HepG2 (cell line): ENCODE data around the gene TTLL13.

ENCODE experiments used
- BRCA1 ChIP-seq: sonication (generic); formaldehyde crosslinking; IDR thresholded peaks from 2 replicates; pipeline ENCODE4 v1.4.0; 2020; ENCODE audit warnings: missing genetic modification reagents
- POLR2AphosphoS5 ChIP-seq: IDR thresholded peaks from 2 replicates; pipeline ENCODE4 v1.6.1; 2012; ENCODE audit warnings: low read depth, low read length
- SNAPC2 ChIP-seq: sonication (generic); formaldehyde crosslinking; IDR thresholded peaks from 2 replicates; pipeline ENCODE4 v1.8.1; 2022; ENCODE audit warnings: mild to moderate bottlenecking, missing genetic modification reagents
- SRSF4 ChIP-seq: fragments of 200-400 bp; formaldehyde crosslinking; IDR thresholded peaks from one replicate; pipeline ENCODE4 v1.6.1; 2018; ENCODE audit warnings: mild to moderate bottlenecking, low read depth, low read length, moderate library complexity; ENCODE audit not compliant: poor library complexity, severe bottlenecking
- TF ChIP-seq, protein P1 (sequence below), 2 experiments: sonication (generic) in 1 of 2; formaldehyde crosslinking in 1 of 2; IDR thresholded peaks; 2 replicates each; pipeline versions ENCODE4 v1.4.0 to v1.6.1; 2018 to 2020; ENCODE audit warnings: missing genetic modification reagents in 2 of 2, borderline replicate concordance in 1 of 2, low read depth in 1 of 2, mild to moderate bottlenecking in 1 of 2, missing biosample characterization in 1 of 2

- TF ChIP-seq SNAPC2: no peak
- TF ChIP-seq BRCA1: no peak
- TF ChIP-seq SRSF4: no peak
- TF ChIP-seq, protein P1, sequence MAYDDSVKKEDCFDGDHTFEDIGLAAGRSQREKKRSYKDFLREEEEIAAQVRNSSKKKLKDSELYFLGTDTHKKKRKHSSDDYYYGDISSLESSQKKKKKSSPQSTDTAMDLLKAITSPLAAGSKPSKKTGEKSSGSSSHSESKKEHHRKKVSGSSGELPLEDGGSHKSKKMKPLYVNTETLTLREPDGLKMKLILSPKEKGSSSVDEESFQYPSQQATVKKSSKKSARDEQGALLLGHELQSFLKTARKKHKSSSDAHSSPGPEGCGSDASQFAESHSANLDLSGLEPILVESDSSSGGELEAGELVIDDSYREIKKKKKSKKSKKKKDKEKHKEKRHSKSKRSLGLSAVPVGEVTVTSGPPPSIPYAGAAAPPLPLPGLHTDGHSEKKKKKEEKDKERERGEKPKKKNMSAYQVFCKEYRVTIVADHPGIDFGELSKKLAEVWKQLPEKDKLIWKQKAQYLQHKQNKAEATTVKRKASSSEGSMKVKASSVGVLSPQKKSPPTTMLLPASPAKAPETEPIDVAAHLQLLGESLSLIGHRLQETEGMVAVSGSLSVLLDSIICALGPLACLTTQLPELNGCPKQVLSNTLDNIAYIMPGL (CRISPR knock-in tag; IDR thresholded peaks at IDR 0.05; ENCODE audit: borderline replicate concordance in 1 of 2, low read depth in 1 of 2): no peak
- TF ChIP-seq POLR2AphosphoS5: no peak
Observed at GRCh38 chr15:90214553-90215196, 34.7 kb upstream of the TTLL13 start.
